ENCODE results near the gene MAPKAP1.

DNA sequence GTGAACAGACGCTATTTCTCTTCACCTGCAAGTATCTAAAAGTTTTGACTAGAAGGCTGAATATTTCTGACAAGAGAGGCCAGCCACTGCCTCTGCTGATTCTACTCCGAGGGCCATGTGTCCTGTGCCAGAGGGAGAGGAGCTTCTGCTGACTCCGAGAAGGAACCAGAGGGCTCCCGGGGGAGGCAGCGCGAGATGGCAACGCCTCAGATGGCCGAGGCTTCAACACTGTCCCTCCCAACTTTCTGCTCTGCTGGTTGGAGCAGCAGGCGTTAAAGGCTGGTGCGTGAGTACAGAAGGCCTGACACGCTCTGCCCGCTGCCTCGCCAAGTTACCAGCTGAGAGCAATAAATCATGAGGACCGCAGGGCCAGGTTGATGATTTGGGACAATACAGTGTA lies 266.6 kb downstream of the MAPKAP1 start:
- TF ChIP-seq, protein P1, sequence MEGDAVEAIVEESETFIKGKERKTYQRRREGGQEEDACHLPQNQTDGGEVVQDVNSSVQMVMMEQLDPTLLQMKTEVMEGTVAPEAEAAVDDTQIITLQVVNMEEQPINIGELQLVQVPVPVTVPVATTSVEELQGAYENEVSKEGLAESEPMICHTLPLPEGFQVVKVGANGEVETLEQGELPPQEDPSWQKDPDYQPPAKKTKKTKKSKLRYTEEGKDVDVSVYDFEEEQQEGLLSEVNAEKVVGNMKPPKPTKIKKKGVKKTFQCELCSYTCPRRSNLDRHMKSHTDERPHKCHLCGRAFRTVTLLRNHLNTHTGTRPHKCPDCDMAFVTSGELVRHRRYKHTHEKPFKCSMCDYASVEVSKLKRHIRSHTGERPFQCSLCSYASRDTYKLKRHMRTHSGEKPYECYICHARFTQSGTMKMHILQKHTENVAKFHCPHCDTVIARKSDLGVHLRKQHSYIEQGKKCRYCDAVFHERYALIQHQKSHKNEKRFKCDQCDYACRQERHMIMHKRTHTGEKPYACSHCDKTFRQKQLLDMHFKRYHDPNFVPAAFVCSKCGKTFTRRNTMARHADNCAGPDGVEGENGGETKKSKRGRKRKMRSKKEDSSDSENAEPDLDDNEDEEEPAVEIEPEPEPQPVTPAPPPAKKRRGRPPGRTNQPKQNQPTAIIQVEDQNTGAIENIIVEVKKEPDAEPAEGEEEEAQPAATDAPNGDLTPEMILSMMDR (IDR thresholded peaks at IDR 0.05), result no peak
- TF ChIP-seq POLR2A (IDR thresholded peaks at IDR 0.05), result no peak
- TF ChIP-seq POLR2AphosphoS5 (IDR thresholded peaks at IDR 0.05; ENCODE audit: insufficient read depth in 1 of 2, low read depth in 1 of 2), result no peak

Measured in vagina (tissue), 2 donors.